Rectal smooth muscle tissue (tissue), 1 donor: ENCODE results near the gene PCGF2.
A peak's percentile ranks its signal among the peaks of the same experiment; 100 is the strongest.

ENCODE experiments used
- H3K27ac ChIP-seq: one replicate; pipeline ENCODE4 v1.7.0; 2013; ENCODE audit warnings: low read depth, low read length, inconsistent platforms
- H3K27me3 ChIP-seq: one replicate; pipeline ENCODE4 v1.7.0; 2013; ENCODE audit warnings: low read length; ENCODE audit not compliant: control insufficient read depth, insufficient read depth
- H3K36me3 ChIP-seq: one replicate; pipeline ENCODE4 v1.7.0; 2013; ENCODE audit warnings: low read length; ENCODE audit not compliant: control insufficient read depth, insufficient read depth
- H3K4me1 ChIP-seq: one replicate; pipeline ENCODE4 v1.7.0; 2013; ENCODE audit warnings: low read length; ENCODE audit not compliant: control insufficient read depth, insufficient read depth
- H3K4me3 ChIP-seq: one replicate; pipeline ENCODE4 v1.7.0; 2013; ENCODE audit warnings: low read length
- H3K9ac ChIP-seq: one replicate; pipeline ENCODE4 v1.7.0; 2013; ENCODE audit warnings: low read length

Gene PCGF2

GRCh38 chr17:38777641-38778250 lies 29.6 kb upstream of the PCGF2 start:
- H3K4me1 ChIP-seq: no peaks in the 10 kb centered on the region
- H3K4me3 ChIP-seq: no peak overlapping the region
- H3K36me3 ChIP-seq: peaks cover 67% of the 10 kb centered on the region
- no peak overlapping the region for H3K9ac ChIP-seq
- H3K27me3 ChIP-seq: no peaks in the 10 kb centered on the region
- H3K27ac ChIP-seq: no peak overlapping the region

- H3K27me3 ChIP-seq: no peaks in the 10 kb centered on the region
- H3K4me3 ChIP-seq: no peak overlapping the region
- H3K27ac ChIP-seq: no peak overlapping the region
- no peaks in the 10 kb centered on the region for H3K4me1 ChIP-seq
- no peak overlapping the region for H3K9ac ChIP-seq
- H3K36me3 ChIP-seq: peaks cover 47% of the 10 kb centered on the region
These were observed 25.1 kb upstream of the PCGF2 start for GRCh38 chr17:38773258-38773657.

GRCh38 chr17:38768417-38768816 lies 20.3 kb upstream of the PCGF2 start:
- H3K36me3 ChIP-seq: peaks cover 38% of the 10 kb centered on the region
- no peak overlapping the region for H3K4me3 ChIP-seq
- H3K27ac ChIP-seq: no peak overlapping the region
- no peaks in the 10 kb centered on the region for H3K27me3 ChIP-seq
- H3K4me1 ChIP-seq: no peaks in the 10 kb centered on the region
- H3K9ac ChIP-seq: no peak overlapping the region

GRCh38 chr17:38766341-38766740 lies 18.2 kb upstream of the PCGF2 start:
- Histone ChIP-seq H3K4me1 (no peaks in the 10 kb centered on the region), H3K4me3 (no peak overlapping the region), H3K27me3 (no peaks in the 10 kb centered on the region), H3K27ac (no peak overlapping the region), H3K36me3 (peaks cover 47% of the 10 kb centered on the region), H3K9ac (no peak overlapping the region)

GRCh38 chr17:38762231-38762630 lies 14.1 kb upstream of the PCGF2 start:
- H3K36me3 ChIP-seq: peaks cover 33% of the 10 kb centered on the region
- no peaks in the 10 kb centered on the region for H3K4me1 ChIP-seq
- no peak overlapping the region for H3K27ac ChIP-seq
- H3K4me3 ChIP-seq: no peak overlapping the region
- H3K9ac ChIP-seq: no peak overlapping the region
- no peaks in the 10 kb centered on the region for H3K27me3 ChIP-seq

- Histone ChIP-seq H3K27ac (no peak overlapping the region), H3K36me3 (peaks cover 33% of the 10 kb centered on the region), H3K9ac (no peak overlapping the region), H3K4me3 (no peak overlapping the region), H3K4me1 (no peaks in the 10 kb centered on the region), H3K27me3 (no peaks in the 10 kb centered on the region)
These were observed 13.5 kb upstream of the PCGF2 start for GRCh38 chr17:38761612-38762011.

DNA sequence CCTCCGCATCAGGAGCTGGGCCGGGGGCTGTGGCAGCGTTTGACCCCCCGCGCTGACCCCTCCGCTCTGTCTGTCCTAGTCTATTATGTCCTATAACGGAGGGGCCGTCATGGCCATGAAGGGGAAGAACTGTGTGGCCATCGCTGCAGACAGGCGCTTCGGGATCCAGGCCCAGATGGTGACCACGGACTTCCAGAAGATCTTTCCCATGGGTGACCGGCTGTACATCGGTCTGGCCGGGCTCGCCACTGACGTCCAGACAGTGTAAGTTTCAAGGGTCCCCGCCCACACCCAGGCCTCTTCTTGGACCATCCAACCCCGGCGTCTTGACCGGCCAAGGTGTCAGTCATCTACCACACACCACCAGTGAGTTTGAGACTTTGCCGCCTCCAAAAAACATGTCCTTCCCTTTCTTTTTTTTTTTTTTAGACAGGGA lies 5.0 kb upstream of the PCGF2 start:
- Histone ChIP-seq H3K4me3 (peak overlapping the region; percentile 99), H3K4me1 (no peaks in the 10 kb centered on the region), H3K36me3 (peaks cover 13% of the 10 kb centered on the region), H3K9ac (peak overlapping the region; percentile 91), H3K27me3 (no peaks in the 10 kb centered on the region), H3K27ac (peak overlapping the region; percentile 92)

DNA sequence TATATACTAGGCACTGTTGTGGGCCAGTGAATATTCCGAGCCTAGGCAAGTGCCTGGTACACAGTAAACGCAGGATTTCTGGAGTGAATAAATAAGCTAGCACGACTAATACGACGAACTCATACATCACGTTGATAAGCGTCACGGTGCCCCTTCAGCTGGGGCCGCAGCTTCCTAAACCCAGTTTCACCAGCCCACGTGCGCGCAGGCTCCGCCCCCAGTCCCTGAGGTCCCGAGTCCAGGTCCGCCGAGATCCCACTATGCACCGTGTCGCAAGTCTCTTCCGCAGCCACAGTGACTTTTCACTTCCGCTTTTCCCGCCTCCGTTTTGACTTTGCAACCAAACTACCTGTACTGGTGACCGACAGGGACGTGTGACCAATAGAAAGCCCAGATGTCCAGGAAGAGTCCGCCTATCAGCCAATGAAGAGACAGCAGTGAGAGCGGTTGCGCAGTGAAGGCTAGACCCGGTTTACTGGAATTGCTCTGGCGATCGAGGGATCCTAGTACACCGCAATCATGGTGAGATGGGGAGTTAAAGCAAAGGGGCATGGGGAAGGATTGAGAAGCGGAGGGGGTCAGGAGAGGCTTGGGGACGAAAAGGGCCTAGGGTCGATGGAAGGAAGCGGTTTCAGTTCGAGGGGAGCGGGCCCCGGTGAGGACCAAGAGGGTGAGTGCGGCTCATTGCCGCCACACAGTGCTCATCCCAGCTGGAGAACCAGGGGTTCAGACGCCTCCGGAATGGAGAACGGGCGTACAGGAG lies 4.4 kb upstream of the PCGF2 start, which contains the start of gene PSMB3:
Gene PSMB3 (plus strand): TSS at position 434 of the 763 bp plus-strand sequence. CDS start 86 bp downstream, at position 520.
- peaks cover 2% of the 10 kb centered on the region for H3K27me3 ChIP-seq
- H3K4me3 ChIP-seq: peak within 1 kb of the TSS; percentile 99
- H3K36me3 ChIP-seq: peaks cover 11% of the 10 kb centered on the region
- no peaks in the 10 kb centered on the region for H3K4me1 ChIP-seq
- peak within 1 kb of the TSS; percentile 92 for H3K27ac ChIP-seq
- H3K9ac ChIP-seq: peak within 1 kb of the TSS; percentile 91

DNA sequence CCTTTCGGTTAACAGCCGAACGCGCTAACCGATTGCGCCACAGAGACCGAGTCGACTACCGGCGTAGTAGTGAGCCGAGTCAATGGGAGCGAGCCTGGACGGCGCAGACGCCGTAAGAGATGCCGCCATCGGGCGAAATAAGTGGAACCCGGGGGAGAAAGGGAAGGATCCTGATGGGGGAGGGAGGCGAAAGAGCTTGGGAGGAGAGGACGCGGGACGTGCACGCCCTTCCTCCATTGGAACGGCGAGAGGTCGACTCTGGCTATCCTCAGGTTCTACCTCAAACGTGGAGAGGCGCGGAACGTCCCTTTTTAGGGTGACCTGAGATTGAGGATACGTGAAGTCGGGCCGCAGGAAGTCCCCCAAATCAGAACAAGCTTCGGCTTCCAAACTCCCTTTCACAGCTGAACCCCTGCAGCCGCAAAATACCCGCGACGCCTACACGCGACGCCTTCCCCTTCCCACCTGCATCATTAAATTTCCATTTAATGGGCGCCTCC lies 3.7 kb upstream of the PCGF2 start:
- H3K27me3 ChIP-seq: peaks cover 2% of the 10 kb centered on the region
- H3K4me1 ChIP-seq: no peaks in the 10 kb centered on the region
- peak overlapping the region; percentile 13 for H3K9ac ChIP-seq
- H3K27ac ChIP-seq: peak overlapping the region; percentile 65
- peak overlapping the region; percentile 99 for H3K4me3 ChIP-seq
- peaks cover 11% of the 10 kb centered on the region for H3K36me3 ChIP-seq

DNA sequence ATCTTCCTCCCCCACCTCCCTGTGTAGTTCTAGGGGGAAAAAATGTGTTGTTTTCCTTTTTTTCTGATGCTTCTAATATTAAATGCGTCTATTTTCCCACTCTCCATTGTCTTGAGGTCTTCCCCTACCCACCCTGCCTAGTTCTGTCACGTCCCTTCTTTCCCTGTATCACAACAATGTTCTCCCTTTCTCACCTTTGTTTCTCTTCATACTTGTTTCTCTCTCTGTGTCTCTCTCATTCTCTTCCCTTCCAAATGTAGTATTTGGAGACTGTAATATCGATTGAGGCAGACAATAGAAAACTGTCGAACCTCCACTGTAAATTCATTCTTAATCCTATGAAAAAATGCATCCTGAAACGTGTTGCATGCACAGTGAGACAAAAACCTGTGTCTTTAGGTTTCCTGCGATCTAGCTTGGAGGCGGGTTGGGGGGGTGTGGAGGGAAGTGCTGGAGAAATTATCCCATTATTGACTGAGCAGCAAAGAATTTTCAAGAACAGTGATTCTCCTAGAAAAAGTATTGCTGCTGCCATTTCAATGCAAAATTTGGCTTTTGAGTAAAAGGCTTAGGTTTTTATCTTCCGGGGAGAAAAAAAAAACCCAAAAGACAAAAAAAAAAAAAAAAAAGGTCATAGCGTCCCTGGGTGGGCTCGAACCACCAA lies 3.1 kb upstream of the PCGF2 start:
- H3K4me1 ChIP-seq: no peaks in the 10 kb centered on the region
- peak overlapping the region; percentile 65 for H3K27ac ChIP-seq
- peak overlapping the region; percentile 44 for H3K4me3 ChIP-seq
- H3K27me3 ChIP-seq: peaks cover 2% of the 10 kb centered on the region
- H3K36me3 ChIP-seq: peaks cover 11% of the 10 kb centered on the region
- no peak overlapping the region for H3K9ac ChIP-seq

DNA sequence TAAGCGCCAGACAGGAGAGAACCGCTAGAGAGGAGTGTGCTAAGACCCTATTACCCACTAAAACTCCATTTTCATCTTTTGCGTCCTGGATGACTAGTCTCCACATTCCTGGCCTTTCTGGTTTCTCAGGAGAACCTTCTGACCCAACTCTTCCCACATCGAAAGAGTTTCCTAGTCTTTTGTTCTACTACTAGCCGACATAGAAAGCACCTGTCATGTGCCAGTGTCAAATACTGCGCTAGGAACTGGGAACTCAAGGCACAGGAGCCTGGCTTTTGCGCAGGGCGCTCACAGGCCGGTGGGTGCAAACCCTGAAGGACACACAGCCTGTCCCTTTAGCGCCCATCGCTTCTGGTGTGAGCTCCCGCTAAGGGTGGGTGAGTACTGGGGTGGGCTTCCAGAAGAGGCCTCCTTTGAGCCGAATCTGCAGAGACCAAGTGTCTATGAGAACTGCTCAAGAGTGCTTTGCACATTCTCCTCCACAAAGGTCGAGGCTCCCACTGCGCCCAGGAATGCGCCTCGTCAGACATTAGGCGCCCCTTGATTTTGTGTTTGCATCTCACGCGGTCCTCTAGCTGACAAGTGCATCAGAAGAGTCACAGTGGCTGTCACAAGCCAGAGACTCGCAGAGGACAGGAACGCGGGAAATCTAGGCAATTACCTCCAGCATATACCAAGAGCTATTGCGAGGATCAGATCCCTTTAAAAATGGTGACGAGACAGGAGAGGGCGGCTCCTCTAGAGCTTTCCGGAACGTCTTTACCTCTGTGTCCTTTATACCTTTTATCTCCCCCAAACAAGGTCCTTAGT lies 2.4 kb upstream of the PCGF2 start:
- Histone ChIP-seq H3K27me3 (peaks cover 2% of the 10 kb centered on the region), H3K27ac (no peak overlapping the region), H3K9ac (no peak overlapping the region), H3K36me3 (peaks cover 6% of the 10 kb centered on the region), H3K4me1 (no peaks in the 10 kb centered on the region), H3K4me3 (peak overlapping the region; percentile 76)

DNA sequence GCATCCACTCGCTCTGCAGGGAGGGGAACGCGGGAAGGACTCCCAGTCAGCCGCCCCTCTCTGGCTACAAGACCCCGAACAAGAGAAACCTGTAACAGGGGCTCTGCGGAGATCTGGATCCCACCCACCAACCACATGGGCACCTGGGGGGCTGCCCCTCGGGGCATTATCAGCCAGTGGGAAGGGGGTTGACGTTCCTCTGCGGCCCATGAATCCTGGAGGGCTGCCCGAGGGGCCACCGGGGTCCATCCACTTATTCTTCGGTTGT lies 1.8 kb upstream of the PCGF2 start:
- Histone ChIP-seq H3K36me3 (peaks cover 5% of the 10 kb centered on the region), H3K4me1 (no peaks in the 10 kb centered on the region), H3K4me3 (peak overlapping the region; percentile 76), H3K9ac (no peak overlapping the region), H3K27ac (no peak overlapping the region), H3K27me3 (peaks cover 2% of the 10 kb centered on the region)
